Right cardiac atrium (tissue), 5 donors: Measurements from ENCODE around the gene LMLN. TPM values are rescaled to one million over a fixed set of nuclear protein-coding genes. Genes with fewer than 3 reads are reported as not detected.
"Not testable (repeated sequence)": the region's sequence is repeated elsewhere in the genome, so short reads cannot be mapped to it uniquely, and the experiment has no call there.

ENCODE experiments used
- ATAC-seq, 2 donors: fragments of 200-7000 bp; cut with Tn5 transposase; one replicate each; pipeline versions ENCODE4 v1.8.0 to v1.9.1; 2020; ENCODE audit warnings: moderate library complexity in 2 of 2, mild to moderate bottlenecking in 1 of 2
- DNase-seq, 3 donors: peaks; one replicate each; pipeline ENCODE4 v3.0.0-alpha.2; 2020
- H3K27ac ChIP-seq: one replicate; pipeline ENCODE4 v1.5.1; 2013; ENCODE audit warnings: mild to moderate bottlenecking, low read length, control low read depth, moderate library complexity
- H3K27me3 ChIP-seq: one replicate; pipeline ENCODE4 v1.6.1; 2013; ENCODE audit not compliant: control insufficient read depth, insufficient read depth
- H3K4me1 ChIP-seq: one replicate; pipeline ENCODE4 v1.6.1; 2013; ENCODE audit warnings: low read length; ENCODE audit not compliant: control insufficient read depth, insufficient read depth
- H3K4me3 ChIP-seq: one replicate; pipeline ENCODE4 v1.5.1; 2013; ENCODE audit warnings: low read length, control low read depth
- H3K9me3 ChIP-seq: one replicate; pipeline ENCODE4 v1.6.1; 2013; ENCODE audit warnings: low read length; ENCODE audit not compliant: control insufficient read depth
- WGBS: extraction: QIAGEN DNeasy Blood & Tissue Kit; methylation state at CpG from one replicate; pipeline ENCODE4 v1.1.7; 2013; 5-methylcytosine and 5-hydroxymethylcytosine counted together
- intact Hi-C, 4 donors: fragments of 100-400 bp; cut with DNase I; formaldehyde crosslinking; loops; one replicate each; pipeline versions ENCODE4 v1.11.0 to v1.14.0; 2022 to 2023
- polyA plus RNA-seq: library from polyadenylated mRNA; stranded (reverse); fragments of 200-250 nt; gene quantifications from one replicate; pipeline ENCODE4 v1.2.3, GENCODE V29; 2013
- total RNA-seq, 4 donors: library from RNA; stranded (reverse); fragmentation: NEBNext Ultra II Directional; extraction: Animal tissue kit (Norgen Biotek cat#: 25700); gene quantifications; one replicate each; pipeline ENCODE4 v1.2.1, GENCODE V29; 2021
- donor health status: healthy with polysubstance abuse.
- donor health status: DM: no; HTN: yes; CAD: no.
- donor health status: DM: no; HTN: no; CAD: no.
- donor health status: DM: no; HTN: yes; CAD: no; lungs with severe emphysema.
- donor health status: DM: yes; HTN: yes; CAD: no.

LMLN gene
- total and polyA plus RNA-seq, 5 donors, result 2.6 to 7.9 (median 6.4) TPM

DNA sequence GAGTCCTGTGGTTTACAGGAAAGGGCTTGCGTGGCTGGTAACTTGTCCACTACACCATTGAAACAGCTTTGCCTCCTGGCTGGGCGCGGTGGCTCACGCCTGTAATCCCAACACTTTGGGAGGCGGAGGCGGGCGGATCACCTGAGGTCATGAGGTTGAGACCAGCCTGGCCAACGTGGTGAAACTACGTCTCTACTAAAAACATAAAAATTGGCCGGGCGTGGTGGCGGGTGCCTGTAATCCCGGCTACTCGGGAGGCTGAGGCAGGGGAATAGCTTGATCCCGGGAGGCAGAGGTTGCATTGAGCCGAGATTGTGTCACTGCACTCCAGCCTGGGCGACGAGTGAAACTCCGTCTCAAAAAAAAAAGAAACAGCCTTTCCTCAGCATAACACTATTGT is 1.2 kb upstream of the LMLN start:
- ATAC-seq, H3K9me3 ChIP-seq, H3K4me3 ChIP-seq, H3K4me1 ChIP-seq, intact Hi-C loops, H3K27me3 ChIP-seq, H3K27ac ChIP-seq: not testable (repeated sequence)
- DNase-seq, result peak in 1 of 3 donors; percentile 60
- WGBS, result 94% methylated on average over 19 of the region's 19 CpGs

DNA sequence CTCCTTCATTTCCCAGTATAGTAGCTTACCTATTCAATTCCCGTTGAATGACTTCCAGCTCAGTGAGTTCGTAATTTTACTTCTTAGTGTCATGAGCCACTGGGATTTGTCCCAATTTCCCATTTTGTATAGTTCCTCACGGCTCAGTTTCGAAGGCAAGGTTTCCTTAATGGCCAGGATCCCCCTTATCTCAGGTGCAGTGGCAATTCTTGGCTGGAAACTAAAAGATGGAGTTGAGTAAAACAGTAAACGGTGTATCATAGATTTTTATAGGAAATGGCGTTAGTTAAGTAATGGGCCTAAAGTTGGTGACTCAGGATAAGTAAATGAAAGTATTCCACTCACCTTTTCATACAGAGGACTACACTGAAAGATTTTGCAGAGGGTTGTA is 522 bp upstream of the LMLN start:
- 52% methylated on average over 6 of the region's 6 CpGs for WGBS
- intact Hi-C loops, result no loop called here

DNA sequence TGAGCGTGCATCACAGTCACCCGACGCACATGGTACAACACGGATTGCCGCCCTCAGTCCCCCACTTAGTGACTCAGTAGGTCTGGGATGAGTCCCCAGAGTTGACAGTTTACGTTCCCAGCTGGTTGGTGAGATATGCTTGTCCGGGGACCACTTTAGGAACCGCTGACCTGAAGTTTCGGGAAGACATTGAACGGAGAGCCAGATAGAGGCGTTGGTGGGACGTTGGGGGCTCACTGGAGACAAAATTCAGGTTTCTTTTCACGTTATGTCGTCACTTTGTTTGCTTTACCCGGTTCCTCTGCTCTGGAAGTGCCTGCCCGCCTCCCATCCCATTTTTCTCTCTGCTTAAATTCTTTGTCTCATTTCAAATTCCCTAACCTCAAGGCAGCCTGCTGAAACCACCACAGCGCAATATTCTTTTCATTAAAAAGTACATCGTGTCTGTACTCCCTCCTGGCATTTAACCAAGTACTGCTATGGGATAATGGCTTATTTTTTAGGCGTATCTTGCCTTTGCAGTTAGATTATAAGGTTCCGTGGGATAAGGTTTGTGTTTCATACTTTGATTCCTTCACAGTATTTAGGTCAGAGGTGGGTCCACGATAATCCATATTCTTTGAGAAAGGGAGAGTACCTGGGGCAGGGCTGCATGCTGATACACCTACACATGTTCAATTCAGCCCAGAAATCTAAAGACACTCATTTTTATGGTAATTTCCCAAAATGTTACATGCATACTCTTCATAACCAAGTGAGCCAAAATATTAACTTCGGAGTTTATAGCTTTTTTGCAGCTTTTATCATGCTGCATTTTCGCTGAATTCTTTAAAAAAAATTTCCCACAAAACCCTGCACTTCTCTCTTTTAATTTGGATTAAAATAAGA is 921 bp downstream of the LMLN start:
- Histone ChIP-seq H3K27ac (peak overlapping the region; percentile 69), H3K4me3 (peak overlapping the region; percentile 53), H3K4me1 (no peaks in the 10 kb centered on the region), H3K9me3 (no peaks in the 10 kb centered on the region), H3K27me3 (no peaks in the 10 kb centered on the region)
- peak in 1 of 3 donors; percentile 40 for DNase-seq
- WGBS, result 10% methylated on average over 23 of the region's 23 CpGs
- intact Hi-C loops, result no loop called here
- no peak for ATAC-seq

More for the DNA sequence above, 522 bp upstream of the LMLN start:
- DNase-seq, result no peak
- Histone ChIP-seq H3K4me1 (no peaks in the 10 kb centered on the region), H3K9me3 (no peaks in the 10 kb centered on the region), H3K4me3 (peak overlapping the region; percentile 53), H3K27ac (peak overlapping the region; percentile 78), H3K27me3 (no peaks in the 10 kb centered on the region)
- ATAC-seq, result no peak

DNA sequence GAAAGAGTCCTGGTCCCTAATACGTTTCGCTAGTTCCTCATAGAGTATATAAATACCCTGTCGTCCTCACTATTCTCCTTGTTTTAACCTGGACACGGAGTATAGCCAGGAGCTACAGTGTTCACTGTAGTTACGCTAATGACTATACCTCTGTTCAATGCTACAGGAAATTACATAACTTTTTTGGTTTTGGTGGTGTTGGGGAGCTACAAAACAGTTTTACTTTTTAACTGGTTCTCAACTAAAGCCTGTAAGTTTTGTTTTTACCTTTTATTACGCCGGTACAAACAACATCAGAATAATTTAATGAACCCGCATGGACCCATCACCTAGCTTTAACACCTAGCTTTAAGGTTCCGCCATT is 1.5 kb downstream of the LMLN start:
- Histone ChIP-seq H3K27me3 (no peaks in the 10 kb centered on the region), H3K4me3 (no peak overlapping the region), H3K4me1 (no peaks in the 10 kb centered on the region), H3K27ac (no peak overlapping the region), H3K9me3 (no peaks in the 10 kb centered on the region)
- intact Hi-C loops, result no loop called here
- DNase-seq (no peak), ATAC-seq (no peak)
- WGBS, result 78% methylated on average over 9 of the region's 9 CpGs

DNA sequence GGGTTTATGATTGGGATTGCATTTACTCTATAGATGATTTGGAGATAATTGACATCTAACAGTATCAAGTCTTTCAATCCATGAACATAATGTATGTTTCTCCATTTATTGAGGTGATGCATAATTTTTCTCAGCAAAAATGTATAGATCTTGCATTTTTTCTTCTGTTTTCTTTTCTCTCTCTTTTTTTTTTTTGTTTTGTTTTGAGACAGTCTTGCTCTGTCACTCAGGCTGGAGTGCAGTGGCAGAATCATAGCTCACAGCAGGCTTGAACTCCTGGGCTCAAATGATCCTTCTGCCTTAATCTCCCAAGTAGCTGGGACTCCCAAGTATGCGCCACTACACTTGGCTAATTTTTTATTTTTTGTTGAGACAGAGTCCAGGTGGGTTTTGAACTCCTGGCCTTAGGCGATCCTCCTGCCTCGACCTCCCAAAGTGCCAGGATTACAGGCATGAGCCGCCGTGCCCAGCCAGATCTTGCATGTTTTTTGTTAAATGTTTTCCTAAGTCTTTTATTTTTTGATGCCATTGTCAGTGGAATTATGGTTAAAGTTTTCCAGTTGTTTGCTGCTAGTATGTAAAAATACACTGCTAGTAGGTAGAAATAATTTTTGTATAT is 3.1 kb downstream of the LMLN start:
- DNase-seq (no peak), ATAC-seq (no peak)
- intact Hi-C loops, result no loop called here
- Histone ChIP-seq H3K4me3 (no peak overlapping the region), H3K27ac (no peak overlapping the region), H3K27me3 (no peaks in the 10 kb centered on the region), H3K4me1 (no peaks in the 10 kb centered on the region), H3K9me3 (no peaks in the 10 kb centered on the region)
- WGBS, result 89% methylated on average over 5 of the region's 5 CpGs

DNA sequence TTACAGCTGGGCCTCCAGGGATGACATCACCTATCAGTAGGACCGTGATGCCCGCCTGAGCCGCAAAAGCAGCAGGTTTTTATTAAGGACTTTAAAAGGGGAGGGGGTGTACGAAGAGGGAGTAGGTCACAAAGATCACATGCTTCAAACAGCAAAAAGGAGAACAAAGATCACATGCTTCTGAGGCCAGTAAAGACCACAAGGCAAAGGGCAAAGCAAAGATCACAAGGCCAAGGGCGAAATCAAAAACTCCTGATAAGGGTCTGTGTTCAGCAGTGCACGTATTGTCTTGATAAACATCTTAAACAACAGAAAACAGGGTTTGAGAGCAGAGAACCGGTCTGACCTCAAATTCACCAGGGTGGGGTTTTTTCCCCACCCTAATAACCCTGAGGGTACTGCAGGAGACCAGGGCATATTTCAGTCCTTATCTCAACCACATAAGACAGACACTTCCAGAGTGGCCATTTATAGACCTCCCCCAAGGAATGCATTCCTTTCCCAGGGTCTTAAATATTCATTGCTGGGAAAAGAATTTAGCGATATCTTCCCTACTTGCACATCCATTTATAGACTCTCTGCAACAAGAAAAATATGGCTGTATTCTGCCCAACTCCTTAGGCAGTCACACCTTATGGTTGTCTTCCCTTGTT is 7.4 kb downstream of the LMLN start:
- ATAC-seq, DNase-seq, H3K9me3 ChIP-seq, H3K27ac ChIP-seq, H3K4me3 ChIP-seq, intact Hi-C loops, H3K27me3 ChIP-seq, H3K4me1 ChIP-seq: not testable (repeated sequence)
- 94% methylated on average over 8 of the region's 8 CpGs for WGBS

DNA sequence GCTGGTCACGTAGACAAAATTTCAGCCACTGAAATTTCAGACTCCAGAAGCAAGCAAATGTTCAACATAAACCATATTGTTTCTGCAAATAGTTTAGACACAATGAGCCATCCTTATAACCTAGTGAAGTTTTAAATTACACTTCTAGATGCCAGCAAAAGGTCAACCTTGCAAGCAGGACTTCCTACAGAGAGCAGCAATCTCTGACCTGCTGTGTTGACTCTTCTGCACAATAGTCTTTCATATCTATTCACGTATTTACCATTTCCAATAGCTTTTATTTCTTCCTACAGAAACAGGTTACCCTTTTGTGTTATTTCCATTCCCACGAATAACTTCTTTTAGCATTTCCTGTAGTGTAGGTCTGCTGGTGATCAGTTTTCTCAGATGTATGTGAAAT is 10.6 kb downstream of the LMLN start:
- Histone ChIP-seq H3K27me3 (no peaks in the 10 kb centered on the region), H3K27ac (no peak overlapping the region), H3K4me1 (no peaks in the 10 kb centered on the region), H3K9me3 (no peaks in the 10 kb centered on the region), H3K4me3 (no peak overlapping the region)
- intact Hi-C loops, result no loop called here
- ATAC-seq (no peak), DNase-seq (no peak)
- WGBS, result 60% methylated on average over 3 of the region's 3 CpGs

DNA sequence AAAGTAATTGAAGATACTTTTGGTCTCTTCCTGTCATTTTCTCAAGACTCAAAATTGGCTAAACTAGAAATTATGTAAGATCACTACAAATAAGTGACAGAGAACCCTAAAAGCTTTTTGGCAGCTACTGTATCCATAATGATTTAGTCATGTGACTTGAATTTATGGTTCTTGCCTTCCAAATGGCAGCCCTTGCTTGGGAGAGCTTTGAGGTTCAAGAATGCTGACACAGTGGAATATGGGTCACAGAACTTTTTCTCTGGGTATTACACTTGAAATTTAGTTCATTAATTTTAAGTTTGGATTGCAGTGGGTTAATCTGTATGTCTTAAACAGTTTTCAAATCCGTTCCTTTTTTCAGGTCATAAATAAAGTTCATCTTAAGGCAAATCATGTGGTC is 14.0 kb downstream of the LMLN start:
- Histone ChIP-seq H3K9me3 (no peaks in the 10 kb centered on the region), H3K27me3 (no peaks in the 10 kb centered on the region), H3K4me3 (no peak overlapping the region), H3K27ac (no peak overlapping the region), H3K4me1 (no peaks in the 10 kb centered on the region)
- intact Hi-C loops, result no loop called here
- 77% methylated on average over 1 of the region's 1 CpG for WGBS
- DNase-seq (no peak), ATAC-seq (no peak)

DNA sequence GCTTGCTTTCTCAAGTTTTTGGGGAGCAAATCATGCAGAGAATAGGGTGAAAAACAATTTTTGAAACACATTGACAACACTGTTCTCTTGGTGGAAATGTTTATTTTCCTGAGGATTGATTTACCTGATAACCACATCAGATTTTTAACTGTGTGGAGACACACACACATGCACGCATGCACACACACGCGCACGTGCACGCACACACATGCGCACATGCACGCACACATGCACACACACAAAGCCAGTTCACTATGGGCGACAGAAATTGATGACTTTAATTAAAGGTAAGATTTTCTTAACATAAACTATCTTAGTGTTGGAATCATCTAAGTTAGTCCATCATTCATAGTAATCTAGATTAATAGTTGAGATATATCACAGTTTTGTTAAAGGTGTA is 15.3 kb downstream of the LMLN start:
- 98% methylated on average over 8 of the region's 8 CpGs for WGBS
- no peak for ATAC-seq

DNA sequence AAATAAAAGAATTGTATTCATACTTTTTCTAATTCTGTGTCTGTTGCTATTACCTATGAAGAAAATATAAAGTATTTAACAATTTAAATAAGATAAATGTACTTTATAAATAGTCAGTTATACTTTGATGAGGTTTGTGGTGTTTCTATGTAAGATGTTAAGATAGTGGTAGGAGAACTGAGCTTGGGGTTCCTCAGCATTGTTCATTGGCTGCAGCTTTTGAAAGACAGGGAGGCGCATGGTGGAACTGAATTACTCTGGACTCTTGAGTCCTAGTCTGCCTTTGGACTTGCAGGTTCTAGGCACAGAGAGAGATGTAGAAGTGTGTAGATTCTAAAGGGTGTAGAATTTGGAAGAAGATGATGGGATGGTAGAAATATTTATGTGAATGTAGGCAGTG is 23.1 kb downstream of the LMLN start:
- no peaks in the 10 kb centered on the region for H3K4me1 ChIP-seq
- H3K9me3 ChIP-seq, result no peaks in the 10 kb centered on the region
- WGBS, result 100% methylated on average over 1 of the region's 1 CpG
- ATAC-seq (no peak), DNase-seq (no peak)
- no peaks in the 10 kb centered on the region for H3K27me3 ChIP-seq
- H3K27ac ChIP-seq, result no peak overlapping the region
- intact Hi-C loops, result no loop called here
- H3K4me3 ChIP-seq, result no peak overlapping the region

More for the DNA sequence above, 15.3 kb downstream of the LMLN start:
- Histone ChIP-seq H3K4me3 (no peak overlapping the region), H3K4me1 (no peaks in the 10 kb centered on the region), H3K9me3 (no peaks in the 10 kb centered on the region), H3K27me3 (no peaks in the 10 kb centered on the region), H3K27ac (no peak overlapping the region)
- intact Hi-C loops, result no loop called here
- DNase-seq, result no peak

DNA sequence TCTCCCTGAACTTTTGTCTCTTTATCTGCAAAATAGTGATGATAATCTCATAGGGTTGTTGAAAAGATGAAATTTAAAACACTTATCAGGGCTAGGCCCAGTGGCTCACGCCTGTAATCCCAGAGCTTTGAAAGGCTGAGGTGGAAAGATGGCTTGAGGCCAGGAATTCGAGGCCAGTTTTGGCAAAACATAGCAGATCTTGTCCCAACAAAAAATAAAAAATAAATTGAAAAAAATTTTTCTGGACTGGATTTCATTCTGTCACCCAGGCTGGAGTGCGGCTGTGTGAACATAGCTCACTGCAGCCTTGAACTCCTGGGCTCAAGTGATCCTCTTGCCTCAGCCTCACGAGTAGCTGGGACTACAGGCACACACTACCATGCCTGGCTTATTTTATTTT is 29.6 kb downstream of the LMLN start:
- H3K9me3 ChIP-seq, result no peaks in the 10 kb centered on the region
- H3K27me3 ChIP-seq, result no peaks in the 10 kb centered on the region
- no peak overlapping the region for H3K27ac ChIP-seq
- intact Hi-C loops, result no loop called here
- H3K4me3 ChIP-seq, result no peak overlapping the region
- DNase-seq (peak in 2 of 3 donors; percentile 16 to 46), ATAC-seq (no peak)
- H3K4me1 ChIP-seq, result no peaks in the 10 kb centered on the region
- 65% methylated on average over 4 of the region's 4 CpGs for WGBS
